Peyer's patch (tissue), 4 donors: ENCODE data around the gene SRA1.

Source experiments
- POLR2A ChIP-seq, 2 donors: fragments of 450-650 bp; IDR thresholded peaks; one replicate each; pipeline ENCODE4 v1.5.1; 2017; ENCODE audit warnings: antibody characterized with exemption in 2 of 2, mild to moderate bottlenecking in 2 of 2, moderate library complexity in 2 of 2
- TF ChIP-seq, protein P1 (sequence below), 6 experiments: fragments of 450-650 bp in 4 of 6; fragments of 200-600 bp in 2 of 6; sonication (generic) in 1 of 6; IDR thresholded peaks; one replicate each; pipeline ENCODE4 v1.5.1; 2017 to 2019; ENCODE audit warnings: antibody characterized with exemption in 6 of 6, mild to moderate bottlenecking in 3 of 6, moderate library complexity in 1 of 6

DNA sequence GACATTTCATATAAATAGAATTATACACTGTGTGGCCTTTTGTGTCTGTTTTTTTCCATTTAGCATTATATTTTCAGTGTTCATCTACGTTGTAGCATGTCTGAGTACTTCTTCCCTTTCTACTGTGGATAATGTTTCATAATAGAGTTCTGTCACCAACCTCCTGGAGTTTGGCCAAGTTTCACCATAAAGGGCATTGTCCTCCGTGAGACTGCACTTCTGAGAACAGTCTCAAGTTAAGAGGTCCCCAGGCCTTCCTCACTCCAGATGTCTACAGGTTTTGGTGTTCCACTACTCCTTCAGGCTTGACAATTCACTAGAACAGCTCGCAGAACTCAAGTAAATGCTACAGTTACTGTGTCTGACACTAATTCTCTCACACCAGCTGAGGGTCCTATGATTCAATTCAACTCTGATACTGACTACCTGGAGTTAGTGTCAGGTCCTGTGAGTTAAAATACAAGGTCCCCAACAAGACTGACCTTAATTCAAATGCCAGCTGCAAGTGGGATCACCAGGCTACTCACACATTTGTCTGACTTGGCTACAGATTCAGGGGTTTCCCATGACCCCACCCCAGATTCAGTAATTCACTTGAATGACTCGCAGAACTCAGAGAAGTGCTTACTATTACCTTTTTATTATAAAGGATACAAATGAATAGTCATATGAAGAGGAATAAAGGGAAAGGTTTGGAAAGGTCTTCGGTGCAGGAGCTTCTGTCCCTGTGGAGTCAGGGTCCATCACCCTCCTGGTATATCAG lies 38.4 kb upstream of the SRA1 start:
- TF ChIP-seq, protein P1, sequence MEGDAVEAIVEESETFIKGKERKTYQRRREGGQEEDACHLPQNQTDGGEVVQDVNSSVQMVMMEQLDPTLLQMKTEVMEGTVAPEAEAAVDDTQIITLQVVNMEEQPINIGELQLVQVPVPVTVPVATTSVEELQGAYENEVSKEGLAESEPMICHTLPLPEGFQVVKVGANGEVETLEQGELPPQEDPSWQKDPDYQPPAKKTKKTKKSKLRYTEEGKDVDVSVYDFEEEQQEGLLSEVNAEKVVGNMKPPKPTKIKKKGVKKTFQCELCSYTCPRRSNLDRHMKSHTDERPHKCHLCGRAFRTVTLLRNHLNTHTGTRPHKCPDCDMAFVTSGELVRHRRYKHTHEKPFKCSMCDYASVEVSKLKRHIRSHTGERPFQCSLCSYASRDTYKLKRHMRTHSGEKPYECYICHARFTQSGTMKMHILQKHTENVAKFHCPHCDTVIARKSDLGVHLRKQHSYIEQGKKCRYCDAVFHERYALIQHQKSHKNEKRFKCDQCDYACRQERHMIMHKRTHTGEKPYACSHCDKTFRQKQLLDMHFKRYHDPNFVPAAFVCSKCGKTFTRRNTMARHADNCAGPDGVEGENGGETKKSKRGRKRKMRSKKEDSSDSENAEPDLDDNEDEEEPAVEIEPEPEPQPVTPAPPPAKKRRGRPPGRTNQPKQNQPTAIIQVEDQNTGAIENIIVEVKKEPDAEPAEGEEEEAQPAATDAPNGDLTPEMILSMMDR (IDR thresholded peaks at IDR 0.05), result no peak
- TF ChIP-seq POLR2A (IDR thresholded peaks at IDR 0.05), result no peak
